KOPT-K1 (cell line): ENCODE results near the gene SACM1L.

ENCODE experiments used
- H3K27ac ChIP-seq: fragments of 200-600 bp; sonication (generic); 2 replicates; pipeline ENCODE4 v1.5.1; 2016; ENCODE audit warnings: antibody characterized with exemption, mild to moderate bottlenecking, low read depth, low read length; ENCODE audit not compliant: poor library complexity, severe bottlenecking
- H3K36me3 ChIP-seq: fragments of 200-600 bp; sonication (generic); 2 replicates; pipeline ENCODE4 v1.5.1; 2017; ENCODE audit warnings: antibody characterized with exemption, mild to moderate bottlenecking, low read length, moderate library complexity; ENCODE audit not compliant: insufficient read depth
- H3K9me3 ChIP-seq: fragments of 200-600 bp; sonication (generic); 2 replicates; pipeline ENCODE4 v1.5.1; 2017; ENCODE audit warnings: antibody characterized with exemption, low read length, mild to moderate bottlenecking; ENCODE audit not compliant: insufficient read depth, poor library complexity, severe bottlenecking

The SACM1L gene

DNA sequence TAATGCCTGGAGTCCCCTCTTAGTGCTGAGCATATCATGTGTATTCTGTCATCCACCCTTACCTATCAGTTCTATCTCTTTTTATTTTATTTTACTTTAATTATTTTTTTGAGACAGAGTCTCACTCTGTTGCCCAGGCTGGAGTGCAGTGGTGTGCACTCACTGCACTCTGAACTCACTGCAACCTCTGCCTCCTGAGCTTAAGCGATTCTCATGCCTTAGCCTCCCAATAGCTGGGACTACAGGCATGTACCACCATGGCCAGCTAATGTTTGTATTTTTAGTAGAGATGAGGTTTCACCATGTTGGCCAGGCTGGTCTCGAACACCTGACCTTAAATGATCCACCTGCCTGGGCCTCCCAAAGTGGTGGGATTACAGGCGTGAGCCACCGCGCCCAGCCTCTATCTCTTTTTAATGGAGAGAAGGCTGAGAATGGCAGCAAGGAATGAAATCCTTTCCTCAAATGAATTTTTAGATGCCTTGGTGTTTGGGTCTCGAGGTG, 11.4 kb downstream of the SACM1L start:
- Histone ChIP-seq H3K36me3 (peaks cover 76% of the 10 kb centered on the region), H3K9me3 (no peaks in the 10 kb centered on the region), H3K27ac (no peak overlapping the region)

DNA sequence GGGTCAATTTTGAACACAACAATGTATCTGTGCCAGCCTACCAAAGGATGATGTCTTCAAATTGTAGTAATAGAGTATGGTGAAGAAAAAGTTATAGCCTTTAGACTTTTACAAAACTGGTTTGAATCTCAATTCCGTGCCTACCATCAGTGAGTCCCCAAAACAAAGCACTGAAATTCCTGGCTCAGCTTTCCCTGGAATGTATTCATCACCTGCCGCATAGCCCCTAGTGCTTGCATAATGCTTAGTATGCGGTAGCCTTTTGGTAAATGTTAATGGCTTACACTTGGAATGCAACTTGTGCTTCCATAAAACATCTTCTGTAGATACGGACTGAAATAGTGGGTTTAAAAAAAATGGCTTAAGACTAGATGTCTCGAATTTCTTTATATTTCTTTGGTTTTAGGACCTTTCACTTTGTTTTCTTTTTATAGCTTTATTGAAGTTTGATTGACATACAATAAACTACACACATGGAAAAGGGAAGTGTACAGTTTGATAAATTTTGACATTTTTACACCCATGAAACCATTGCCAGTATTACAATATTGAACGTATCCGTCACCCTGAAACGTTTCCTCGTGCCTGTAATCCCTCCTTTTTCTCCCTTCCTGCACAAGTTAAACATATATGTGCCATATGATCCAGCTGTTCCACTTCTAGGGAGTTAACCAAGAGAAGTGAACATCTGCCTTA, 12.1 kb downstream of the SACM1L start:
- peaks cover 76% of the 10 kb centered on the region for H3K36me3 ChIP-seq
- no peaks in the 10 kb centered on the region for H3K9me3 ChIP-seq
- H3K27ac ChIP-seq, result no peak overlapping the region

DNA sequence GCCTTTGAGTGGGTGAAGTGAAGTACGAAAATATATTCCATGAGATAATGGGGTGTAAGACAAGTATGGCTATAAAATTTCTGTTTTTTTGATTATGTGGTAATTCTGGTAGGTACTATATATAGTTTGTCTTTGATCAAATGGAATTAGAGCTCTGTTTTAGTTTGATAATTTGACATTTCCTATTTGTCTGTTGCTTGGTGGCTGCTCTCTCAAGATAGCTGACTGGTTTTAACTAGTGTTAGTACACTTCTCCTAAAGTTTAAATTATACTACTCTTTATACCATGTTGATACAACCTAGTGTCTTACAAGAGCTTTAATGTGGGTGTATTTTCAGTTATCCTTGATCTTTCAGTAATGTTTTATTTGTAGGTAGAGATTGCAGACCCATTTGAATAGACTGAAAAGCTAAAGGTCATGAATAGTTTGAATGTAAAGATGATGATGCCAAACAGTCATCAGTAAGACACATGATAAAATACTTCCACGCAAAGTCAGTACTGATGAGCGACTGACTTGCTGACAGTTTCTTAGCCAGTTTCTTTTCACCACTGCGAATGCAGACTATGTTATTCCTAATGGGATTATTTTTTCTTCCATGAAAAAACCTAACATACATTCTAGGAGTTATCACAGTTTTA, 15.2 kb downstream of the SACM1L start:
- no peaks in the 10 kb centered on the region for H3K9me3 ChIP-seq
- H3K27ac ChIP-seq, result no peak overlapping the region
- peaks cover 80% of the 10 kb centered on the region for H3K36me3 ChIP-seq

DNA sequence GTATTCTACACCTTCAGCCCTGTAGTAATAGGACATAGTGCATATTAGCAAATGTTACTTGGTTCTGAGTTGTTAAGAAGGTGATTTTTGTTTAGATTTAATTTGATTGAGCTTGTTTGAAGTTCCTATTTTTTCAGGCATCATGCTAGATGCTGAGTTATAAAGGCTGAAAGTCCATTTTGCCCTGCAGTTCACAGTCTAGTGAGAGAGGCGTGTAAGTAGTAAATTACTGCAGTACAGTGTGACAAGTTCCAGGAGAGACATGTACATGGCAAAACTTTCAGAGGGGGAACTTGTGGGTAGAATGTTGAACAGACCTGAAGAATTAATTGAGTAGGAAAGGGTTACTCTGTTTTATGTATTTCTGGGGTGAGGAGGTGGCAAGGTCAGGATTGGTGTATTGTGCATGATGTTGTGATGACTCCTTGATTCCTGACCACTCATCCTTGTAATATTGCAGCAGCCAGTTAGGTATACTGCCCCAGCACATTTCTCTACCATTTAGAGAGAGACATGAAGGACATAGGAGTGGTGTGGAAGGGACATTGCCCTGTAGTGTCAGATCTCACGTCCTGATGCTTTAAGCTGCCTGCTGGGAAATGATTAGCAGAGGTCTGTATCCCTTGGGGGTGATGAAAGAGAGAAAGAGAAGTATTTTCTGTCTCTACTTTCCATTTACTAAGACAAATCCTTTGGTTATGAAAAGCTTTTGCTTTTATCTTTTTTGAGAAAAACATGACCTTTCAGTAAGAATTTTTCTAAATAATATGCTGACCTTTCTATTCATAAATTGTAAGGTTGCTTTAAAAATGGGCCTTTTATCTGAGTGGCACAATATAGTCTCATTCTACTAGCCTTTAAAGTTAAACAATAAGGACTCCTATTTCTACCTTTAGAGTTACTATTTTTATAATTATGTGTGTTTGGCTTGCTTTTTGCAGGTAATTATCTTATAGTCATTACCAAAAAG, 16.9 kb downstream of the SACM1L start:
- Histone ChIP-seq H3K27ac (no peak overlapping the region), H3K9me3 (no peaks in the 10 kb centered on the region), H3K36me3 (peaks cover 83% of the 10 kb centered on the region)

DNA sequence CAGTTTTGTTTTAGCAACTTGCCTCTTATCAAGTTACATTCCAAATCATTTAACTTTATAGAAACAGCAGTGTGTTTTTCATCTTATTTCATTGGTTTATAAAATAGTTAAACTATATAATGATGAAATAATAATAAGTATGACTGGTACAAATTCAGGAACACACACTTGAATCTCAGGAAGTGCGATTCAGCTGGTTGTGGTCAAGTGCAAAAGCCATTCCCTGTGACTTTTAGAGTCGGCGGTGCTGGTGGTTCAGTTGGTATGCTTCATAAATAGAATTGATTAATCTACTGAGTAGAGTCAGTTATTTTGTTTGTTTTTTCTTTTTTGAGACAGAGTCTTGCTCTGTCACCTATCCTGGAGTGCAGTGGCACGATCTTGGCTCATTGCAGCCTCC, 22.7 kb downstream of the SACM1L start:
- Histone ChIP-seq H3K36me3 (peaks cover 92% of the 10 kb centered on the region), H3K9me3 (no peaks in the 10 kb centered on the region), H3K27ac (no peak overlapping the region)

DNA sequence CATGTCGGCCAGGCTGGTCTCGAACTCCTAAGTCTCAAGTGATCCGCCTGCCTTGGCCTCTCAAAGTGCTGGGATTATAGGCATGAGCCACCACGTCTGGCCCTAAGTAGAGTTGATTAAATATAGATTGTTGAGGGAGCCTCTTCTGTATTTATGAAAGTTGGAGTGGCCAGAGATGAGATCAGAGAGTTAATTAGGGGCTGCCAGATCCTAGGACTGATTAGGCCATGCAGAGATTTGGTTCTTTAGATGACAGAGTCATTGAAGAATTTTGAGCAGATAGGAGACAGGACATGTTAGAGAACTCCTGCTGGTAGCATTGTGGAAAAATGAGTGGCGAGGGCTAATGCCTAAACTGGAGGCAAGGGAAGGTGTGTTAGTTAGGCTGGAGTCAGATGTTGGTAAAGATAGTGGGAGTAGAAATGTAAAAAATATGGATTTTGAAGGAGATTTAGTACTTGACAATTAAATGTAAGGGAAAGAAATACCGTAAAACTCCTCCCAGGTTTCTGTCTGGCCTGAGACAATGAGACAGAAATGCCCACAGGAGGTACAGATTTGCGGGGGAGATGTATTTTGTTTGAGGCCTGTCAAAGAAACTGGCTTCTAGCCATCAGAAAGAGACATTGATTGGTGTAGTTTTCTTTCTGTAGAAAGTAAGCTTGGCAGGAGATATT, 23.4 kb downstream of the SACM1L start:
- H3K27ac ChIP-seq, result no peak overlapping the region
- H3K9me3 ChIP-seq, result no peaks in the 10 kb centered on the region
- peaks cover 92% of the 10 kb centered on the region for H3K36me3 ChIP-seq

DNA sequence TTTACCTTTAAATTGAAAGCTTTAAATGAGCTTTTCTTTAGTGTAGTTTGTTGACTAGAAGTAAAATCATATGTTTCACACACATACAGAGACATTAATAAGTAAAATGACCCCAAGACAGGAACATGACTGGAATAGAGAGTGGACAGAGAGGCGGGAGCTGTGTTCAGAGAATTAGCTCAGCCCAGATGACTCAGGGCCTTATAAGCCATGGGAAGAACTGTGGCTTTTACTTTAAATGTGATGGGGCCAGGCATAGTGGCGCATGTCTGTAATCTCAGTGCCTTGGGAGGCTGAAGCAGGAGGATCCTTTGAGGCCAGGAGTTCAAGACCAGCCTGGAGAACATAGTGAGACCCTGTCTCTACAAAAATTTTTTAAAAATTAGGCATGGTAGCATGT, 26.7 kb downstream of the SACM1L start:
- no peak overlapping the region for H3K27ac ChIP-seq
- H3K9me3 ChIP-seq, result no peaks in the 10 kb centered on the region
- H3K36me3 ChIP-seq, result peaks cover 96% of the 10 kb centered on the region

DNA sequence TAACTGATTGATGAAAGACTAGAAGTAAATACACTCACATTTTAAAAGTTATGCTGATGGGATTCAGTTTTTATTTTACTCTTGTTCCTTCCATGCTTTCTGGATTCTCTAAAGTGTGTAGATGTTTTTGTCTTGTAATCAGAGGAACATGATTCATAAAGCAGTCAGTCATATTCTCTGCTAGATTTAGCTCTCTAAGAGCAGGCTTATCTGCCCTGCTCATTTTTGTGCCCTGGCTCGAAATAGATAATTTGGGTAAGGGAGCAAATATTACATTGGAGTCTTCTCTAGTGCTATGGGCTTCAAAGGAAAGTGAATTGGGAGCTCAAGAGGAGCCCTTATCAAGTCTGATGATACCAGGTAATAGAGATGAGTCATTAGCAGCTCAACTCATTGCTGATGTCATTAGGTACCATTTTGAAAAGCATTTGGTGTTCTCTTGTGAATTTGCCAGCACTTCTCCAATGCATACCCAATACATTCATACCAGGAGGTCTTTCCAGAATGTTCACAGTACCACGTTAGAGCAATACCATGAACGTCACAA, 27.7 kb downstream of the SACM1L start:
- H3K9me3 ChIP-seq, result no peaks in the 10 kb centered on the region
- H3K27ac ChIP-seq, result no peak overlapping the region
- H3K36me3 ChIP-seq, result peaks cover 94% of the 10 kb centered on the region

DNA sequence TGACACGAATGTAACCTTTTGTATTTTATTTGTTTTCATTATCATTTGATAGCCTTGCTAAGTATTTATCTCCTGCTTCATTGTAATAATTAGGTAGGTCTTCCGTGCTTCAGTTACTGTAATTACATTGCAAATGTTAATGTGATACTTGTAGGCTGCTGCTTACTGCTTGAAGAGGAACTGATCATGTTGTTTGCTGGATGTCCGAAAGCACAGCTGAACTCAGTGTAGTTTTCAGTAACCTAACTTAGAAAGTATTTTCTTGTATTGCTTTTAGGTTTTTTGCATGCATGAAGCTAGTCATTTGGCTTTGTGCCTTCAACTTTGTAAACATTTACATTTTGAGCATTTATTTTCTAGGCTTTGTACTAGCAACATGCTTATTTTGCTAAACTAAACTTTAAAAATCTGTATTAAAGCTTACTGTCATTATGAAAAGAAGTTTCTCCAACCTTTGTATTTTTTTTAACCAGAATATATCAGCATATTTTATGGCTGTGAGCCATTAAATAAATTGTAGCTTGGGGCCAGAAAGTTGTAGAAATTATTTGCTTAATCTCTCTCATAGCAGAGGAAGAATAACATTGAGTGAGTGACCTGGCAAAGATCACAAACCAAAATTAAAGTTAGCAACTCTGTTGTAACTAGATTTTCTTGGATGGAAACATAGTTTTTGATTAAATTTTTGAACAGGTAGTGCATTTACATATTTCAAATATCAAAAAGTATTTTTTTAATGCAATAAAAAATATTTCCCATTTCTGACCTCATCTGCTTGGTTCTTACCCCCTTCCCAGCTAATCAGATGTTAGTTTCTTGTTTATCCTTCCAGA, 30.7 kb downstream of the SACM1L start:
- H3K27ac ChIP-seq, result no peak overlapping the region

DNA sequence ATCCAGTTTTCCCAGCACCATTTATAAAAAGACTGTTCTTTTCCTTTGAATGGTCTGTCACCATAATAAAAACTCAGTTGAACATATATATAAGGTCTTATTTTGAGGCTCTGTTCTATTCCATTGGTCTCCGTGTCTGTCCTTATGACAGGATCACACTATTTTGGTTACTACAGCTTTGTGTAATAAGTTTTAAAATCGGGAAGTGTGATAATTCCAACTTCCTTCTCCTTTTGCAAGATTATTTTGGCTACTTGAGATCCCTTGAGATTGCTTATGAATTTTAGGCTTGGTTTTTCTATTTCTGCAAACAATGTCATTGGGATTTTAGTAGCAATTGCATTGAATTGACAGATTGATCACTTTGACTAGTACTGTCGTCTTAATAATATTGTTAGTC, 35.7 kb downstream of the SACM1L start:
- Histone ChIP-seq H3K27ac (no peak overlapping the region), H3K9me3 (no peaks in the 10 kb centered on the region), H3K36me3 (peaks cover 87% of the 10 kb centered on the region)

More for the DNA sequence above, 30.7 kb downstream of the SACM1L start:
- H3K36me3 ChIP-seq, result peaks cover 94% of the 10 kb centered on the region
- H3K9me3 ChIP-seq, result no peaks in the 10 kb centered on the region

DNA sequence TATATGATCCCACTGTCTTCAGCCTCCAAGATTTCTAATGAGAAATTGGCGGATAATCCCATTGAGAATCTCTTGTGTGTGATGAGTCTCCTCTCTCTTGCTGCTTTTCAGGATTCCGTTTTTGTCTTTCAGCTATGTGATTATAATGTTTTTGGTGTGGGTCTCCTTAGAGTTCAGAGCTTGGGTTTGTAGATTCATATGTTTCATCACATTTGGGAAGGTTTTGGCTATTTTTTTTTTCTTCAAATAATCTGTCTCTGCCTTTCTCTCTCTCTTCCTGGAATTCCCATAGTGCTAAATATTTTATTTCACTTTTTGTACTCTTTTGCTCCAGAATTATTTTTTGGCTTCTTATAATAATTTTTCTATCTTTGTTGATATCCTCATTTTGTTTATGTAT, 40.4 kb downstream of the SACM1L start:
- H3K9me3 ChIP-seq, result no peaks in the 10 kb centered on the region
- no peak overlapping the region for H3K27ac ChIP-seq
- peaks cover 89% of the 10 kb centered on the region for H3K36me3 ChIP-seq

DNA sequence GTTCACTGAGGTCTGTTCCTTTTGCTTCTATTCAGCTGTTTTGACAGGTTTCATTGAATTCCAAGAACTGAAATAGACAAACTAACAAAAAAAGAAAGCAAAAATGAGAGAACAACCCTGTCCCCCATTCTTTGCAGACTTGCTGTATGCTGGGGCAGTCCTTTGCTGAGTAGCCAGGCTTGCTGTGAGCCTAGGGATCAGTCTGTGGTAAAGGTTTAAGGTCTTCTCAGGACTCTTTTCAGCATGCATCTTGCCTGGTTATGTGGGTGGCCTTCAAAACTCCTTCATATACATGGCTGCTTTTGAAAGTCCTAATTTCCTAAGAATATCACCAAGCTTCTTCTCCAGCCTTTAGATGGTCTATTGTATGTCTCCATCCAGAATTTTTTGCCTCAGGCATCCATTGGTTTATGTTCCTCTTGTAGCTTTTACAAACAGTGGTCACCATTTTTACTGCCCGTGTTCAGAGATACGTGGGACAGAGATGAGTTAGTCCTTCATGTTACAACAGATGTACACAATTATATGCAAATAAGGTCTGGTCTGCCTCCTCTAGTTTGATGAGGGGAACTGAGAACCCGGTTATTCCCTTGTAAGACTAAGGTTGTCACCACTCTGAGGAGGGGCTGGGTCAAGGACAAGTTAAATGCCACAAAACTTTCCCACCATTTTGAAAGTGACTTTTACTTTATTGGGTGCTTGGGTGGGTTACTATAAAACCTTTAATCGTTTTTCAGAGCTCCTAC, 41.4 kb downstream of the SACM1L start:
- Histone ChIP-seq H3K36me3 (peaks cover 89% of the 10 kb centered on the region), H3K9me3 (no peaks in the 10 kb centered on the region), H3K27ac (no peak overlapping the region)

DNA sequence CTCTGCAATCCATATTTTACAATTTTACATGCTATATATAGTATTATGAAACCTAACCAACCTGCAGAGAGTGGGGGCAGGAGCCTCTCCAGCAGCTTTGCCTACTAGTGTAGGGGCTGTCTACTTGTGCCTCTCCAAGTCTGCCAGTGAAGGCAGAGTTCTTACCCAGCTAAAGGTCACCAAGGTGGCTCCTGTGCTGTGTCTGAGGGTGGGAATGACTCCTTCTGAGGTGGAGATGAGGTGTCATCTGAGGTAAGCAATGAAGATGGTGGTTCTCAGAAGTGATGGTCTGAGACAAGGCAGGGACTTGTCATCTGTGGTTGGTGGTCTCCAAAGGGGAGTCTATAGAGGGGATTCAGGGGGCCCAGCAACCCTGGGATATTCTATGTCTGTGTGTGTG, 47.5 kb downstream of the SACM1L start:
- Histone ChIP-seq H3K9me3 (no peaks in the 10 kb centered on the region), H3K27ac (no peak overlapping the region), H3K36me3 (peaks cover 100% of the 10 kb centered on the region)
